Effector CD8-positive, alpha-beta T cell (primary cell): ENCODE results near the gene NRSN2.
"Not testable (repeated sequence)": the region's sequence is repeated elsewhere in the genome, so short reads cannot be mapped to it uniquely, and the experiment has no call there.

Experiments used
- DNase-seq: peaks from one replicate; lab custom pipeline; 2025; lab: John Stamatoyannopoulos, UW

Gene NRSN2

GRCh38 chr20:354298-354977 is 7.5 kb downstream of the NRSN2 start:
- DNase-seq: peak; percentile 65

- DNase-seq: not testable (repeated sequence)
Observed at GRCh38 chr20:356154-356553, 9.2 kb downstream of the NRSN2 start.

GRCh38 chr20:356745-357144 is 9.8 kb downstream of the NRSN2 start:
- no peak for DNase-seq

- no peak for DNase-seq
Observed at GRCh38 chr20:358891-359555, 12.1 kb downstream of the NRSN2 start.

GRCh38 chr20:361561-361960 is 14.7 kb downstream of the NRSN2 start:
- no peak for DNase-seq

GRCh38 chr20:362271-363254 is 15.7 kb downstream of the NRSN2 start:
- DNase-seq: no peak

- DNase-seq: no peak
Observed at GRCh38 chr20:363319-364078, 16.6 kb downstream of the NRSN2 start.

- no peak for DNase-seq
Observed at GRCh38 chr20:364905-365794, 18.2 kb downstream of the NRSN2 start.

GRCh38 chr20:366041-366718 is 19.3 kb downstream of the NRSN2 start:
- DNase-seq: no peak

- DNase-seq: no peak
Observed at GRCh38 chr20:366719-367485, 20.0 kb downstream of the NRSN2 start.

- no peak for DNase-seq
Observed at GRCh38 chr20:367486-367887, 20.6 kb downstream of the NRSN2 start.

- DNase-seq: no peak
Observed at GRCh38 chr20:368915-369314, 22.0 kb downstream of the NRSN2 start.

- no peak for DNase-seq
Observed at GRCh38 chr20:370151-370600, 23.3 kb downstream of the NRSN2 start.

- no peak for DNase-seq
Observed at GRCh38 chr20:370977-371754, 24.3 kb downstream of the NRSN2 start.

GRCh38 chr20:371755-372542 is 25.0 kb downstream of the NRSN2 start:
- no peak for DNase-seq

GRCh38 chr20:372543-373082 is 25.7 kb downstream of the NRSN2 start:
- not testable (repeated sequence) for DNase-seq

GRCh38 chr20:373171-373890 is 26.4 kb downstream of the NRSN2 start:
- DNase-seq: no peak
